ENCODE data around the gene SPAG8. TPM values are rescaled to one million over a fixed set of nuclear protein-coding genes. Genes with fewer than 3 reads are reported as not detected.

SPAG8 gene
- total and polyA plus RNA-seq, 9 of the 15 experiments (the other 6 are each of a cell fraction or from before 2014, with no cell fraction given): 0.03 to 0.47 (median 0.21) TPM

GRCh38 chr9:35771534-35771933 is 40.5 kb downstream of the SPAG8 start:
- H3K27me3 ChIP-seq (ENCODE audit: control insufficient read depth in 2 of 2, insufficient read depth in 2 of 2, low read length in 2 of 2): no peaks in the 10 kb centered on the region
- CTCF ChIA-PET (ENCODE audit: low intra/inter-chr PET ratio): no interaction called here
- no peak overlapping the region for H3K9ac ChIP-seq (ENCODE audit: insufficient read depth in 1 of 2, low read depth in 2 of 2, low read length in 2 of 2)
- FAIRE-seq (peak; percentile 35), DNase-seq (ENCODE audit: extremely low read depth in 1 of 4, low spot score in 3 of 4) (peak; percentile 22 to 52 (median 34)), ATAC-seq (peak; percentile 34; the same call in 1 of the 3 replicates)
- intact Hi-C loops (cut with micrococcal nuclease): no loop called here
- H3K4me3 ChIP-seq: no peak overlapping the region
- in situ Hi-C loops (cut with MboI): no loop called here
- peaks cover 14% of the 10 kb centered on the region for H3K79me2 ChIP-seq (ENCODE audit: control insufficient read depth, insufficient read depth, low read length)
- BruUV-seq (replicated peaks): no TSS peak
- H3K4me1 ChIP-seq (replicated peaks in 1 of 2; ENCODE audit: control insufficient read depth in 2 of 2, insufficient read depth in 2 of 2, low read length in 2 of 2): peaks cover 6 to 23% of the 10 kb centered on the region in 2 experiments; a peak in 4 of 5 replicates
- H3K27ac ChIP-seq (ENCODE audit: extremely low read depth, low read depth, low read length): peak overlapping the region; percentile 48; the same call in 1 of the 3 replicates
- H2AFZ ChIP-seq (ENCODE audit: low read depth, low read length): no peak overlapping the region
- TF ChIP-seq FOXA1 (IDR thresholded peaks at IDR 0.05; ENCODE audit: borderline replicate concordance) (0 out of 2 replicates have a peak, but pooled peaks have one; percentile 26), ZNF696 (CRISPR knock-in tag; conservative IDR thresholded peaks at IDR 0.05) (no peak), CREB1 (IDR thresholded peaks at IDR 0.05) (no peak), CREB1 (CRISPR knock-in tag; IDR thresholded peaks at IDR 0.05) (no peak), SMARCA4 (IDR thresholded peaks at IDR 0.05) (0 out of 2 replicates have a peak, but pooled peaks have one; percentile 21), FOXA3 (CRISPR knock-in tag; conservative IDR thresholded peaks at IDR 0.05 in 1 of 2, IDR thresholded peaks at IDR 0.05 in 1 of 2) (peak in 1 of 2 experiments; percentile 73; a peak in 3 of 4 replicates), TAL1 (IDR thresholded peaks at IDR 0.05) (0 out of 2 replicates have a peak, but pooled peaks have one; percentile 17), NFIC (IDR thresholded peaks at IDR 0.05) (peak; percentile 76), DPF2 (IDR thresholded peaks at IDR 0.05) (0 out of 2 replicates have a peak, but pooled peaks have one; percentile 17), PTRF (tag; IDR thresholded peaks at IDR 0.05) (no peak), NBN (IDR thresholded peaks at IDR 0.05; ENCODE audit: low read depth) (no peak), ZNF140 (CRISPR knock-in tag; IDR thresholded peaks at IDR 0.05) (no peak), ATF4 (CRISPR knock-in tag; IDR thresholded peaks at IDR 0.05) (no peak), CBFA2T3 (IDR thresholded peaks at IDR 0.05) (0 out of 2 replicates have a peak, but pooled peaks have one; percentile 10)
- no peak overlapping the region for H3K4me2 ChIP-seq (ENCODE audit: insufficient read depth, low read length)
- H3K36me3 ChIP-seq (ENCODE audit: control insufficient read depth, insufficient read depth, low read length): 0 out of 3 replicates have a peak, but pooled peaks cover 4% of the 10 kb centered on the region
- WGBS (ENCODE audit: insufficient coverage, low coverage, missing lambda C conversion rate): 0% methylated on average over 1 of the region's 1 CpG
- POLR2A ChIA-PET: interaction anchor here (0.6 to 1.8 kb wide), 5 partner anchors 9 to 353 kb away, joined by 3 to 5 read pairs (median 3); partner anchors contain the start of genes GBA2 and RGP1
- no peaks in the 10 kb centered on the region for H3K9me3 ChIP-seq (replicated peaks; ENCODE audit: control insufficient read depth, insufficient read depth, low read depth, low read length)
- H4K20me1 ChIP-seq (replicated peaks; ENCODE audit: control insufficient read depth, insufficient read depth, low read length): no peaks in the 10 kb centered on the region
- H3K9me1 ChIP-seq (ENCODE audit: control insufficient read depth, insufficient read depth, low read length): no peaks in the 10 kb centered on the region

Measured in K562 (cell line).